OCI-LY7 (cell line): ENCODE data around the gene S100A7A. TPM values are rescaled to one million over a fixed set of nuclear protein-coding genes. Genes with fewer than 3 reads are reported as not detected.

Experiments
- BruUV-seq: library from RNA; stranded (reverse); fragments of 400-500 nt; replicated peaks from 2 replicates; lab custom pipeline; 2021; lab: Mats Ljungman, UMichigan
- CTCF ChIA-PET: fragments of 300-600 bp; sonication (Branson Sonifier 250); formaldehyde crosslinking; loops from one replicate; lab custom pipeline; 2022; ENCODE audit warnings: antibody characterized with exemption; ENCODE audit not compliant: unreplicated experiment; lab: Charles Lee
- POLR2A ChIA-PET: fragments of 300-600 bp; sonication (Branson Sonifier 250); formaldehyde crosslinking; loops from one replicate; lab custom pipeline; 2022; ENCODE audit warnings: antibody characterized with exemption; lab: Charles Lee
- DNase-seq: peaks from one replicate; pipeline ENCODE4 v3.0.0-alpha.2; 2015; ENCODE audit warnings: low spot score
- H2AFZ ChIP-seq: fragments of 200-600 bp; sonication (generic), shearing (Covaris generic); 2 replicates; pipeline ENCODE4 v1.6.1; 2014; ENCODE audit warnings: mild to moderate bottlenecking, antibody characterized with exemption, low read length, moderate library complexity
- H3K27ac ChIP-seq: fragments of 200-600 bp; sonication (generic); 2 replicates; pipeline ENCODE4 v1.5.1; 2014; ENCODE audit warnings: mixed run types, low read depth, mild to moderate bottlenecking, moderate library complexity, low read length, inconsistent platforms; ENCODE audit not compliant: poor library complexity, severe bottlenecking
- H3K36me3 ChIP-seq: fragments of 200-600 bp; sonication (generic); 2 replicates; pipeline ENCODE4 v1.6.1; 2014; ENCODE audit warnings: mild to moderate bottlenecking, antibody characterized with exemption, low read length, moderate library complexity, mixed read lengths; ENCODE audit not compliant: insufficient read depth
- H3K4me1 ChIP-seq: fragments of 200-600 bp; sonication (generic); 2 replicates; pipeline ENCODE4 v1.5.1; 2014; ENCODE audit warnings: mild to moderate bottlenecking, low read length; ENCODE audit not compliant: insufficient read depth, poor library complexity, severe bottlenecking
- H3K4me2 ChIP-seq: fragments of 200-600 bp; sonication (generic); 2 replicates; pipeline ENCODE4 v1.6.1; 2014; ENCODE audit warnings: mild to moderate bottlenecking, low read length
- H3K4me3 ChIP-seq: fragments of 200-600 bp; sonication (generic); 2 replicates; pipeline ENCODE4 v1.5.1; 2014; ENCODE audit warnings: mild to moderate bottlenecking, low read depth, low read length; ENCODE audit not compliant: poor library complexity, severe bottlenecking
- H3K79me2 ChIP-seq: fragments of 200-600 bp; sonication (generic); 2 replicates; pipeline ENCODE4 v1.6.1; 2016; ENCODE audit warnings: low read depth, mild to moderate bottlenecking, low read length, moderate library complexity, mixed read lengths; ENCODE audit not compliant: insufficient read depth
- H3K9me2 ChIP-seq: fragments of 200-600 bp; sonication (generic); 2 replicates; pipeline ENCODE4 v1.6.1; 2016; ENCODE audit warnings: mild to moderate bottlenecking, low read length, mixed read lengths; ENCODE audit not compliant: insufficient read depth
- H3K9me3 ChIP-seq: fragments of 200-600 bp; sonication (generic); 2 replicates; pipeline ENCODE4 v1.6.1; 2014; ENCODE audit warnings: mild to moderate bottlenecking, mixed run types, low read length, mixed read lengths
- H4K20me1 ChIP-seq: fragments of 200-600 bp; sonication (generic); 2 replicates; pipeline ENCODE4 v1.6.1; 2014; ENCODE audit warnings: mild to moderate bottlenecking, antibody characterized with exemption, low read length, moderate library complexity, mixed read lengths; ENCODE audit not compliant: insufficient read depth
- EZH2phosphoT487 ChIP-seq: fragments of 200-600 bp; sonication (generic); IDR thresholded peaks from 2 replicates; pipeline ENCODE4 v1.6.1; 2018; ENCODE audit warnings: low read depth, borderline replicate concordance, mild to moderate bottlenecking, mixed run types, antibody characterized with exemption, low read length, moderate library complexity, mixed read lengths
- intact Hi-C: fragments of 100-400 bp; cut with micrococcal nuclease; formaldehyde crosslinking; loops from one replicate; pipeline ENCODE4 v1.10.0; 2022; ENCODE audit not compliant: unreplicated experiment
- total RNA-seq, 2 experiments: library from RNA; depleted of rRNA in 1 of 2; stranded (reverse); fragments of >200 nt in 1 of 2; shearing (Covaris generic) in 1 of 2; gene quantifications; 2 replicates each; pipeline ENCODE4 v1.2.3, GENCODE V29; 2014 to 2022
- TF ChIP-seq, protein P1 (sequence below): fragments of 200-600 bp; sonication (generic); conservative IDR thresholded peaks from 2 replicates; pipeline ENCODE4 v1.5.1; 2014; ENCODE audit warnings: mild to moderate bottlenecking, antibody characterized with exemption, low read length, moderate library complexity, mixed read lengths

S100A7A gene
- total RNA-seq, 2 experiments from 2014 or later = not detected

GRCh38 chr1:153441238-153441755 is 25.0 kb downstream of the S100A7A start:
- no peak for TF ChIP-seq EZH2phosphoT487
- TF ChIP-seq, protein P1, sequence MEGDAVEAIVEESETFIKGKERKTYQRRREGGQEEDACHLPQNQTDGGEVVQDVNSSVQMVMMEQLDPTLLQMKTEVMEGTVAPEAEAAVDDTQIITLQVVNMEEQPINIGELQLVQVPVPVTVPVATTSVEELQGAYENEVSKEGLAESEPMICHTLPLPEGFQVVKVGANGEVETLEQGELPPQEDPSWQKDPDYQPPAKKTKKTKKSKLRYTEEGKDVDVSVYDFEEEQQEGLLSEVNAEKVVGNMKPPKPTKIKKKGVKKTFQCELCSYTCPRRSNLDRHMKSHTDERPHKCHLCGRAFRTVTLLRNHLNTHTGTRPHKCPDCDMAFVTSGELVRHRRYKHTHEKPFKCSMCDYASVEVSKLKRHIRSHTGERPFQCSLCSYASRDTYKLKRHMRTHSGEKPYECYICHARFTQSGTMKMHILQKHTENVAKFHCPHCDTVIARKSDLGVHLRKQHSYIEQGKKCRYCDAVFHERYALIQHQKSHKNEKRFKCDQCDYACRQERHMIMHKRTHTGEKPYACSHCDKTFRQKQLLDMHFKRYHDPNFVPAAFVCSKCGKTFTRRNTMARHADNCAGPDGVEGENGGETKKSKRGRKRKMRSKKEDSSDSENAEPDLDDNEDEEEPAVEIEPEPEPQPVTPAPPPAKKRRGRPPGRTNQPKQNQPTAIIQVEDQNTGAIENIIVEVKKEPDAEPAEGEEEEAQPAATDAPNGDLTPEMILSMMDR = no peak
- ChIA-PET CTCF (no interaction called here), POLR2A (interaction anchor here (0.7 kb wide), 2 partner anchors 316 to 1159 kb away, joined by 4 read pairs; no protein-coding TSS in a partner anchor)
- H3K36me3 ChIP-seq = no peaks in the 10 kb centered on the region
- H3K4me1 ChIP-seq = no peaks in the 10 kb centered on the region
- no peak overlapping the region for H2AFZ ChIP-seq
- H3K4me2 ChIP-seq = no peak overlapping the region
- no peak overlapping the region for H3K4me3 ChIP-seq
- no peaks in the 10 kb centered on the region for H4K20me1 ChIP-seq
- DNase-seq = no peak
- intact Hi-C loops = no loop called here
- H3K9me3 ChIP-seq = no peaks in the 10 kb centered on the region
- H3K9me2 ChIP-seq = no peaks in the 10 kb centered on the region
- no peak overlapping the region for H3K27ac ChIP-seq
- H3K79me2 ChIP-seq = no peaks in the 10 kb centered on the region
- BruUV-seq = no TSS peak

- intact Hi-C loops = no loop called here
- POLR2A ChIA-PET = no interaction called here
- no peaks in the 10 kb centered on the region for H4K20me1 ChIP-seq
- no peak overlapping the region for H2AFZ ChIP-seq
- CTCF ChIA-PET = no interaction called here
- H3K27ac ChIP-seq = no peak overlapping the region
- no peak overlapping the region for H3K4me3 ChIP-seq
- H3K79me2 ChIP-seq = no peaks in the 10 kb centered on the region
- DNase-seq = no peak
- no TSS peak for BruUV-seq
- no peaks in the 10 kb centered on the region for H3K4me1 ChIP-seq
- H3K36me3 ChIP-seq = no peaks in the 10 kb centered on the region
- H3K9me3 ChIP-seq = no peaks in the 10 kb centered on the region
- H3K9me2 ChIP-seq = no peaks in the 10 kb centered on the region
- no peak overlapping the region for H3K4me2 ChIP-seq
- TF ChIP-seq EZH2phosphoT487 = no peak
- TF ChIP-seq, protein P1 = no peak
Measured at GRCh38 chr1:153443486-153443885, 27.2 kb downstream of the S100A7A start.

DNA sequence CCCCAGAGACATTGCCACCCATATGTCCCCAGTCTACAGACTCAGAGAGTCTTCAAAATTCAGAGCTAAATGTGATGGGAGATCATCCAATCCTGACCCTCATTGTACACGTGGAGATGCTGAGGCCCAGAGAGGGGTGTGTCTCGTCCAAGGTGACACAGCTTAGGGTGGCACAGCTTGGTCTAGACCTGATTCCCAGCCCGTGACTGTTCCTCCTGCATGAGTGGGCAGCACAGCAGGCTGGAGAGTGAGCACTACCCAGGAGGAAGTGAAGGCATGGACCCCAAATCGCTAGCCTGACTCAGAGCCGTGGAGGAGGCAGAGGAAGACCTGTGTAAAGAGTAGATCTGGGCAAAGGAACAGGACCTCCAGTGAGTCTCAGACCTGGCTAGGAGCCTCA is 27.8 kb downstream of the S100A7A start:
- no peaks in the 10 kb centered on the region for H3K9me3 ChIP-seq
- H3K4me3 ChIP-seq = no peak overlapping the region
- ChIA-PET CTCF (no interaction called here), POLR2A (no interaction called here)
- DNase-seq = no peak
- H2AFZ ChIP-seq = no peak overlapping the region
- no peaks in the 10 kb centered on the region for H4K20me1 ChIP-seq
- intact Hi-C loops = no loop called here
- no peaks in the 10 kb centered on the region for H3K4me1 ChIP-seq
- H3K27ac ChIP-seq = no peak overlapping the region
- no peak overlapping the region for H3K4me2 ChIP-seq
- TF ChIP-seq EZH2phosphoT487 = no peak
- TF ChIP-seq, protein P1 = no peak
- H3K36me3 ChIP-seq = no peaks in the 10 kb centered on the region
- no peaks in the 10 kb centered on the region for H3K79me2 ChIP-seq
- no peaks in the 10 kb centered on the region for H3K9me2 ChIP-seq
- BruUV-seq = no TSS peak
